ENCODE results near the gene PPP1R1A. TPM values are rescaled to one million over a fixed set of nuclear protein-coding genes. Genes with fewer than 3 reads are reported as not detected.

The PPP1R1A gene
- total and polyA plus RNA-seq, 2 donors (not counting 1 experiment from before 2014, with no cell fraction given): not detected

DNA sequence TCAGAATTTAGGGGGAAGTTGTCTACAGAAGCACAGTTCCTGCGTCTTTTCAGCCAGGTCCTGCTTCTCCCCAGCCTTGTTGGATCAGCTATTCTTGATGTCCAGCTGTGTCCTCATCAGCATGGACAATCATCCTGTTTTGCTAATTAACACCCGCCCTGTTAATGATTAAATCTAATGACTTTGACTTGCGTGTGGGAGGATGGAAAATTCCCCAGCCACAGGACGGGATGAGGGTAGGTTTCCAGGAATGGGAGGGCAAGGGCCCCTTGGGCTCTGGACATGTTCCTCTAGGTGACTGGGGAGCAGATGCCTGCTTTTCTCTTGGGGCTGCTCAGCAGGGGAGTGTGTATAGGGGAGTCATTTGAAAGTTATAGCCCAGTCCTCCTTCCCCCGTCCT is 5.3 kb upstream of the PPP1R1A start:
- Histone ChIP-seq H3K27me3 (replicated peaks in 1 of 4; ENCODE audit: control extremely low read depth in 1 of 4, control insufficient read depth in 3 of 4, insufficient read depth in 4 of 4, low read length in 3 of 4) (peaks cover 0 to 55% (median 16%) of the 10 kb centered on the region in 4 experiments), H3K79me2 (ENCODE audit: control insufficient read depth, insufficient read depth, low read length) (no peaks in the 10 kb centered on the region), H2AFZ (ENCODE audit: insufficient read depth, low read depth, low read length, poor library complexity, severe bottlenecking) (no peak overlapping the region), H3K4me1 (ENCODE audit: control insufficient read depth in 2 of 2, insufficient read depth in 2 of 2, low read length in 2 of 2) (peaks cover 1 to 6% of the 10 kb centered on the region in 2 donors), H3K36me3 (replicated peaks in 1 of 2; ENCODE audit: control extremely low read depth in 1 of 2, control insufficient read depth in 1 of 2, extremely low read depth in 1 of 2, insufficient read depth in 2 of 2, low read length in 1 of 2) (no peaks in the 10 kb centered on the region), H4K20me1 (ENCODE audit: control insufficient read depth, insufficient read depth, low read length, poor library complexity, severe bottlenecking) (no peaks in the 10 kb centered on the region), H3K9ac (ENCODE audit: low read length) (no peak overlapping the region), H3K27ac (ENCODE audit: low read length in 2 of 2) (no peak overlapping the region), H3K4me2 (replicated peaks; ENCODE audit: low read depth, low read length, poor library complexity, severe bottlenecking) (no peak overlapping the region), H3K4me3 (ENCODE audit: control extremely low read depth in 1 of 5, extremely low read depth in 1 of 5, insufficient read depth in 1 of 5, low read depth in 2 of 5, low read length in 4 of 5) (no peak overlapping the region), H3K9me3 (ENCODE audit: control extremely low read depth in 1 of 3, control insufficient read depth in 2 of 3, insufficient read depth in 1 of 3, low read length in 2 of 3) (no peaks in the 10 kb centered on the region)
- no peak overlapping the region for H3K27ac Mint-ChIP-seq
- ATAC-seq (ENCODE audit: low read depth) (no peak), DNase-seq (no peak)
- TF ChIP-seq, protein P1, sequence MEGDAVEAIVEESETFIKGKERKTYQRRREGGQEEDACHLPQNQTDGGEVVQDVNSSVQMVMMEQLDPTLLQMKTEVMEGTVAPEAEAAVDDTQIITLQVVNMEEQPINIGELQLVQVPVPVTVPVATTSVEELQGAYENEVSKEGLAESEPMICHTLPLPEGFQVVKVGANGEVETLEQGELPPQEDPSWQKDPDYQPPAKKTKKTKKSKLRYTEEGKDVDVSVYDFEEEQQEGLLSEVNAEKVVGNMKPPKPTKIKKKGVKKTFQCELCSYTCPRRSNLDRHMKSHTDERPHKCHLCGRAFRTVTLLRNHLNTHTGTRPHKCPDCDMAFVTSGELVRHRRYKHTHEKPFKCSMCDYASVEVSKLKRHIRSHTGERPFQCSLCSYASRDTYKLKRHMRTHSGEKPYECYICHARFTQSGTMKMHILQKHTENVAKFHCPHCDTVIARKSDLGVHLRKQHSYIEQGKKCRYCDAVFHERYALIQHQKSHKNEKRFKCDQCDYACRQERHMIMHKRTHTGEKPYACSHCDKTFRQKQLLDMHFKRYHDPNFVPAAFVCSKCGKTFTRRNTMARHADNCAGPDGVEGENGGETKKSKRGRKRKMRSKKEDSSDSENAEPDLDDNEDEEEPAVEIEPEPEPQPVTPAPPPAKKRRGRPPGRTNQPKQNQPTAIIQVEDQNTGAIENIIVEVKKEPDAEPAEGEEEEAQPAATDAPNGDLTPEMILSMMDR (IDR thresholded peaks at IDR 0.05): no peak
- TF ChIP-seq EZH2 (IDR thresholded peaks at IDR 0.05; ENCODE audit: borderline replicate concordance, insufficient read depth, low read depth, low read length, poor library complexity, severe bottlenecking): no peak
- no peaks in the 10 kb centered on the region for H3K9me3 Mint-ChIP-seq (ENCODE audit: insufficient read depth)
- H3K4me1 Mint-ChIP-seq: peaks cover 6% of the 10 kb centered on the region
- no peak overlapping the region for H3K4me3 Mint-ChIP-seq
- ChIA-PET CTCF (interaction anchor here (0.7 to 1.8 kb wide), 3 partner anchors 8 to 777 kb away, joined by 4 to 7 read pairs (median 7); no protein-coding TSS in a partner anchor), POLR2A (no interaction called here)
- WGBS (ENCODE audit: insufficient coverage): 81% methylated on average over 3 of the region's 5 CpGs
- intact Hi-C loops (cut with micrococcal nuclease): no loop called here
- peaks cover 55% of the 10 kb centered on the region for H3K27me3 Mint-ChIP-seq

- DNase-seq (no peak), ATAC-seq (ENCODE audit: low read depth) (no peak)
- H3K4me1 ChIP-seq (ENCODE audit: control insufficient read depth in 2 of 2, insufficient read depth in 2 of 2, low read length in 2 of 2): peaks cover 4 to 9% of the 10 kb centered on the region in 2 donors
- no peaks in the 10 kb centered on the region for H3K79me2 ChIP-seq (ENCODE audit: control insufficient read depth, insufficient read depth, low read length)
- intact Hi-C loops (cut with micrococcal nuclease): no loop called here
- Mint-ChIP-seq H3K4me3 (no peak overlapping the region), H3K4me1 (peaks cover 7% of the 10 kb centered on the region), H3K9me3 (ENCODE audit: insufficient read depth) (no peaks in the 10 kb centered on the region), H3K27me3 (peaks cover 57% of the 10 kb centered on the region), H3K27ac (no peak overlapping the region)
- ChIA-PET CTCF (interaction anchor here (1.3 to 1.8 kb wide), 2 partner anchors 9 to 13 kb away, joined by 4 to 7 read pairs; no protein-coding TSS in a partner anchor), POLR2A (interaction anchor here (0.7 kb wide), 1 partner anchor 596 kb away, joined by 3 read pairs; no protein-coding TSS in a partner anchor)
- peaks cover 0 to 58% (median 18%) of the 10 kb centered on the region in 4 experiments for H3K27me3 ChIP-seq (replicated peaks in 1 of 4; ENCODE audit: control extremely low read depth in 1 of 4, control insufficient read depth in 3 of 4, insufficient read depth in 4 of 4, low read length in 3 of 4)
- H2AFZ ChIP-seq (ENCODE audit: insufficient read depth, low read depth, low read length, poor library complexity, severe bottlenecking): no peak overlapping the region
- H3K9me3 ChIP-seq (ENCODE audit: control extremely low read depth in 1 of 3, control insufficient read depth in 2 of 3, insufficient read depth in 1 of 3, low read length in 2 of 3): no peaks in the 10 kb centered on the region
- WGBS (ENCODE audit: insufficient coverage): 69% methylated on average over 3 of the region's 4 CpGs
- H3K9ac ChIP-seq (ENCODE audit: low read length): no peak overlapping the region
- no peak overlapping the region for H3K27ac ChIP-seq (ENCODE audit: low read length in 2 of 2)
- H3K36me3 ChIP-seq (replicated peaks in 1 of 2; ENCODE audit: control extremely low read depth in 1 of 2, control insufficient read depth in 1 of 2, extremely low read depth in 1 of 2, insufficient read depth in 2 of 2, low read length in 1 of 2): no peaks in the 10 kb centered on the region
- H4K20me1 ChIP-seq (ENCODE audit: control insufficient read depth, insufficient read depth, low read length, poor library complexity, severe bottlenecking): no peaks in the 10 kb centered on the region
- TF ChIP-seq, protein P1 (IDR thresholded peaks at IDR 0.05): no peak
- TF ChIP-seq EZH2 (IDR thresholded peaks at IDR 0.05; ENCODE audit: borderline replicate concordance, insufficient read depth, low read depth, low read length, poor library complexity, severe bottlenecking): no peak
- no peak overlapping the region for H3K4me2 ChIP-seq (replicated peaks; ENCODE audit: low read depth, low read length, poor library complexity, severe bottlenecking)
- H3K4me3 ChIP-seq (ENCODE audit: control extremely low read depth in 1 of 5, extremely low read depth in 1 of 5, insufficient read depth in 1 of 5, low read depth in 2 of 5, low read length in 4 of 5): no peak overlapping the region
Observed at GRCh38 chr12:54593135-54593534, 4.7 kb upstream of the PPP1R1A start.

All from B cell (primary cell).